Left ventricle myocardium inferior (tissue), 1 donor: Measurements from ENCODE around the gene PLOD3. TPM values are rescaled to one million over a fixed set of nuclear protein-coding genes. Genes with fewer than 3 reads are reported as not detected.
"Not testable (repeated sequence)": the region's sequence is repeated elsewhere in the genome, so short reads cannot be mapped to it uniquely, and the experiment has no call there.

Experiments
- DNase-seq: peaks from one replicate; pipeline ENCODE4 v3.0.0-alpha.2; 2020
- H3K27ac ChIP-seq: fragments of 200-600 bp; replicated peaks from 2 replicates; pipeline ENCODE4 v1.8.0; 2021
- H3K27me3 ChIP-seq: fragments of 200-600 bp; 2 replicates; pipeline ENCODE4 v1.8.0; 2021; ENCODE audit warnings: low read depth
- H3K36me3 ChIP-seq: fragments of 200-600 bp; 2 replicates; pipeline ENCODE4 v1.8.0; 2021
- H3K4me1 ChIP-seq: fragments of 200-600 bp; 2 replicates; pipeline ENCODE4 v1.8.0; 2021
- H3K4me3 ChIP-seq: fragments of 200-600 bp; 2 replicates; pipeline ENCODE4 v1.8.0; 2021; ENCODE audit warnings: mild to moderate bottlenecking, moderate library complexity
- H3K9me3 ChIP-seq: fragments of 200-600 bp; replicated peaks from 2 replicates; pipeline ENCODE4 v1.8.0; 2021
- intact Hi-C: fragments of 100-400 bp; cut with micrococcal nuclease; formaldehyde crosslinking; loops from one replicate; pipeline ENCODE4 v1.11.0; 2022
- total RNA-seq: library from RNA; stranded (reverse); fragmentation: NEBNext Ultra II Directional; extraction: Animal tissue kit (Norgen Biotek cat#: 25700); gene quantifications from one replicate; pipeline ENCODE4 v1.2.1, GENCODE V29; 2021
- TF ChIP-seq, protein P1 (sequence below): fragments of 200-600 bp; IDR thresholded peaks from 2 replicates; pipeline ENCODE4 v1.8.0; 2021; ENCODE audit warnings: antibody characterized with exemption, mild to moderate bottlenecking, borderline replicate concordance
- donor health status: DM: no; HTN: yes; CAD: no; lungs with severe emphysema.

Gene PLOD3
- total RNA-seq, 1 donor from 2014 or later, result 38.7 TPM

DNA sequence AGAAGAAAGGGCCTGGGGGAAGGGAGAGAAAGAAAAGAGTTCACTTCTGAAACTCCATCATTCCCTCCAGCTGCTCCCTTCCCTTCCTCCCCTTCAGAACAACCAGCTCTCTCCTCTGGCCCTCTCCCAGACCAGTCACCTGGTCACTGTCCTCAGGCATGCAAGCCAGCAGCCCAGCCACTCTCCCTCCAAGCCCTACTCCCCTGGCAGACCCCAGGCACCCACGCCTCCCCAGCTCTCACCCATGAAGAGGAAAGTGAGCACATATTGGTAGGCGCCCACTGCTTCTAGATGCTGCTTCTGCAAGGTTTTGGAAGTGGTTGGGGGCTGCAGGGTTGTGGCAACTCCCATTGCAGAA is 16.9 kb downstream of the PLOD3 start:
- TF ChIP-seq, protein P1, sequence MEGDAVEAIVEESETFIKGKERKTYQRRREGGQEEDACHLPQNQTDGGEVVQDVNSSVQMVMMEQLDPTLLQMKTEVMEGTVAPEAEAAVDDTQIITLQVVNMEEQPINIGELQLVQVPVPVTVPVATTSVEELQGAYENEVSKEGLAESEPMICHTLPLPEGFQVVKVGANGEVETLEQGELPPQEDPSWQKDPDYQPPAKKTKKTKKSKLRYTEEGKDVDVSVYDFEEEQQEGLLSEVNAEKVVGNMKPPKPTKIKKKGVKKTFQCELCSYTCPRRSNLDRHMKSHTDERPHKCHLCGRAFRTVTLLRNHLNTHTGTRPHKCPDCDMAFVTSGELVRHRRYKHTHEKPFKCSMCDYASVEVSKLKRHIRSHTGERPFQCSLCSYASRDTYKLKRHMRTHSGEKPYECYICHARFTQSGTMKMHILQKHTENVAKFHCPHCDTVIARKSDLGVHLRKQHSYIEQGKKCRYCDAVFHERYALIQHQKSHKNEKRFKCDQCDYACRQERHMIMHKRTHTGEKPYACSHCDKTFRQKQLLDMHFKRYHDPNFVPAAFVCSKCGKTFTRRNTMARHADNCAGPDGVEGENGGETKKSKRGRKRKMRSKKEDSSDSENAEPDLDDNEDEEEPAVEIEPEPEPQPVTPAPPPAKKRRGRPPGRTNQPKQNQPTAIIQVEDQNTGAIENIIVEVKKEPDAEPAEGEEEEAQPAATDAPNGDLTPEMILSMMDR, result no peak
- Histone ChIP-seq H3K9me3 (no peaks in the 10 kb centered on the region), H3K4me3 (no peak overlapping the region), H3K4me1 (peaks cover 10% of the 10 kb centered on the region), H3K27me3 (peaks cover 86% of the 10 kb centered on the region), H3K36me3 (no peaks in the 10 kb centered on the region), H3K27ac (no peak overlapping the region)
- intact Hi-C loops, result no loop called here
- no peak for DNase-seq

DNA sequence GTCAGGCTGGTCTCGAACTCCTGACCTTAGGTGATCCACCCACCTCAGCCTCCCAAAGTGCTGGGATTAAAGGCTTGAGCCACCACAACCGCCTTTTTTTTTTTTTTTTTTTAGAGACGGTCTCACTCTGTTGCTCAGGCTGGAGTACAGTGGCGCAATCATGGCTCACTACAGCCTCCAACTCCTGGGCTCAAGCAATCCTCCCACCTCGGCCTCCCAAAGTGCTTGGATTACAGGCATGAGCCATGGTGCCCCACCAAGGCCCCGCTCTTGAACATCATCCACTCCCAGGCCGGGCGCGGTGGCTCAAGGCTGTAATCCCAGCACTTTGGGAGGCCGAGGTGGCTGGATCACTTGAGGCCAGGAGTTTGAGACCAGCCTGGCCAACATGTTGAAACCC is 17.9 kb downstream of the PLOD3 start:
- intact Hi-C loops, H3K9me3 ChIP-seq, H3K27ac ChIP-seq, H3K4me3 ChIP-seq, DNase-seq, H3K4me1 ChIP-seq, H3K36me3 ChIP-seq: not testable (repeated sequence)
- peaks cover 95% of the 10 kb centered on the region for H3K27me3 ChIP-seq

DNA sequence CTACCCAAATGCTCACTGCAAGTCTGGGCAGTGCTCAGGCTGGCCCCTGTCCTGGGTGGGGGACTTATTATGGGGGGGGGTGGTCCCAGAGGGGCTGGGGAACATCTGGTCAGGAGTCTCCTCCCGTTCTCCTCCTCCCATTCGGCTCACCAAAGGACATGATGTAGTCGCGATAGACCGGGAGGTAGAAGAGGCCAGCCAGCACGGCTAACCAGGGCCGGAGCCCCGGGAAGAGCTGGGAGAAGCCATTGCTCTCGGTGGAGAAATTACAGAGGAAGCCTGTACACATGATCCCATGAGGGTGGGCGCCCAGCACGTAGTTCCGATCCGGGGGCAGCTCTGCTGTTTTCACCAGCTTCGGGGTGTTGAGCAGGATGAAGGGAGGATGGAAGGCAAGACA is 18.9 kb downstream of the PLOD3 start:
- H3K36me3 ChIP-seq, result no peaks in the 10 kb centered on the region
- H3K27me3 ChIP-seq, result peaks cover 98% of the 10 kb centered on the region
- H3K27ac ChIP-seq, result no peak overlapping the region
- H3K9me3 ChIP-seq, result no peaks in the 10 kb centered on the region
- DNase-seq, result no peak
- no peak overlapping the region for H3K4me3 ChIP-seq
- intact Hi-C loops, result no loop called here
- H3K4me1 ChIP-seq, result peaks cover 10% of the 10 kb centered on the region
- TF ChIP-seq, protein P1, result no peak

DNA sequence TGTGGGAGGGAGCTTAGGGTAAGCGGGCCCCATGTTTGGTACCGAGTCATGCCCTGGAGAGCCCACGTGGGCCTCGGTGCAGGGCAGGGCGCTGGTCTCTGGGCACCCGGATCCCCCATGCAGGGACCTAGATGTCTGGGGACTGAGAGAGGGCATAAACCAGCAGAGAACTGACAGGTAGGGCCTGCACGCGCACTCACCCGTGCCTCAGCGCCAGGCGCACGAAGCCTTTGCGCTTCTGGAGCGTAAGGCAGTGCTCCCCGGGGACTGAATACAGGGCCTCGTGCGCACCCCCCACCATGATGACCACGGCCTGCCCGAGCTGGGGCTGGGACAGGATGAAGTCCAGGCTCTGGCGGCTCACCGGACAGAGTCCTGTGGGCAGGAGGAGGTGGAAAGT is 19.4 kb downstream of the PLOD3 start:
- no peak overlapping the region for H3K4me3 ChIP-seq
- TF ChIP-seq, protein P1, result no peak
- no peak overlapping the region for H3K27ac ChIP-seq
- intact Hi-C loops, result no loop called here
- H3K36me3 ChIP-seq, result no peaks in the 10 kb centered on the region
- no peak for DNase-seq
- peaks cover 98% of the 10 kb centered on the region for H3K27me3 ChIP-seq
- H3K9me3 ChIP-seq, result no peaks in the 10 kb centered on the region
- peaks cover 10% of the 10 kb centered on the region for H3K4me1 ChIP-seq

DNA sequence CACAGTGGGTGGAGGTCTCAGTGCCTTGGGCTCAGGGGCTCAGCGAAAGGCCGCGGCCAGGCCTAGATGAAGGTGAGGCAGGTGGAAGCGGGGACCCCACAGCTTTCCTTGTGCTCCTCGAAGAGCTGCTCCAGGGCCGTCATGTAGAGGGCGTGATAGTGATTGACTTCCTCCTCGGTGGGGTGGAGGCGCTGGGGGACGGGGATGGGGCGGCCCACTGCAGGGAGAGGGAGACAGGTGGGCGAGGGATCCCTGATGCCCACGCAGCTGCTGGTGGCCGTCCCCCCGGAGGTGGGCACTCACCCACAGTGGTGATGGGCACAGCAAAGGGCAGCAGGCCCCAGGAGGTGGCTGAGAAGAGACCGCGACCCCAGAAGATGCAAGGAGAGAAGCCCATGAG is 21.5 kb downstream of the PLOD3 start:
- Histone ChIP-seq H3K27me3 (peaks cover 76% of the 10 kb centered on the region), H3K9me3 (no peaks in the 10 kb centered on the region), H3K27ac (no peak overlapping the region), H3K4me1 (no peaks in the 10 kb centered on the region), H3K4me3 (no peak overlapping the region), H3K36me3 (no peaks in the 10 kb centered on the region)
- intact Hi-C loops, result no loop called here
- DNase-seq, result no peak
- TF ChIP-seq, protein P1, result no peak

DNA sequence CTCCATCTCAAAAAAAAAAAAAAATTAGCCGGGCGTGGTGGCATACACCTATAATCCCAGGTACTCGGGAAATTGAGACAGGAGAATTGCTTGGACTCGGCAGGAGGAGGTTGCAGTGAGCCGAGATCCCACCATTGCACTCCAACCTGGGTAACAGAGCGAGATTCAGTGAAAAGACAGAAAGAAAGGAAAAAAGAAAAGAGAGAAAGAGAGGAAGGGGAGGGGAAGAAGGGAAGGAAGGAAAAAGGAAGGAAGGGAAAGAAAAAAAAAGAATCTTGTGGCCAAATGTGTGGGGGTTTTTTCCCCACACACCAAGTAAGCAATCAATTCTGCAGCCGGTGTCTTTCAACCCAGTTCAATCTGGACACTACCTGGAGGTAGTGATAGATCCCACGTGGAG is 28.3 kb downstream of the PLOD3 start:
- intact Hi-C loops, result no loop called here
- Histone ChIP-seq H3K9me3 (no peaks in the 10 kb centered on the region), H3K27me3 (peaks cover 58% of the 10 kb centered on the region), H3K27ac (no peak overlapping the region), H3K36me3 (no peaks in the 10 kb centered on the region), H3K4me3 (no peak overlapping the region), H3K4me1 (no peaks in the 10 kb centered on the region)
- TF ChIP-seq, protein P1, result no peak
- DNase-seq, result no peak
